Small intestine (tissue), 7 donors: Measurements from ENCODE around the gene TMEM135. TPM values are rescaled to one million over a fixed set of nuclear protein-coding genes. Genes with fewer than 3 reads are reported as not detected.

ENCODE experiments used
- DNase-seq, 2 donors: peaks; one replicate each; pipeline versions ENCODE4 v3.0.0 to v3.0.0-alpha.2; 2013
- FAIRE-seq: peaks from 2 replicates; lab custom pipeline; 2012; peaks lifted over from hg19 to GRCh38; lab: Jason Lieb, UNC
- H3K27ac ChIP-seq, 3 donors: one replicate each; pipeline ENCODE4 v1.5.1; 2013; ENCODE audit warnings: low read length in 2 of 3, mild to moderate bottlenecking in 2 of 3, control low read depth in 1 of 3, inconsistent platforms in 1 of 3, low read depth in 1 of 3, moderate library complexity in 1 of 3
- H3K27me3 ChIP-seq, 3 donors: one replicate each; pipeline ENCODE4 v1.6.1; 2013; ENCODE audit warnings: low read length in 3 of 3, inconsistent platforms in 1 of 3; ENCODE audit not compliant: control insufficient read depth in 3 of 3, insufficient read depth in 3 of 3
- H3K36me3 ChIP-seq, 3 donors: one replicate each; pipeline ENCODE4 v1.6.1; 2013; ENCODE audit warnings: low read length in 3 of 3, inconsistent platforms in 1 of 3, low read depth in 1 of 3, mild to moderate bottlenecking in 1 of 3, moderate library complexity in 1 of 3; ENCODE audit not compliant: control insufficient read depth in 3 of 3, insufficient read depth in 2 of 3
- H3K4me1 ChIP-seq, 3 donors: one replicate each; pipeline ENCODE4 v1.6.1; 2013; ENCODE audit warnings: low read length in 2 of 3, inconsistent platforms in 1 of 3, low read depth in 1 of 3, mild to moderate bottlenecking in 1 of 3, moderate library complexity in 1 of 3; ENCODE audit not compliant: control insufficient read depth in 3 of 3, insufficient read depth in 2 of 3
- H3K4me3 ChIP-seq, 3 donors: one replicate each; pipeline ENCODE4 v1.5.1; 2013; ENCODE audit warnings: low read length in 3 of 3, control low read depth in 1 of 3, inconsistent platforms in 1 of 3, low read depth in 1 of 3, mild to moderate bottlenecking in 1 of 3, moderate library complexity in 1 of 3
- H3K9me3 ChIP-seq, 2 donors: one replicate each; pipeline ENCODE4 v1.6.1; 2013; ENCODE audit warnings: low read depth in 1 of 2, low read length in 1 of 2; ENCODE audit not compliant: control insufficient read depth in 2 of 2, insufficient read depth in 1 of 2
- WGBS, 3 donors: extraction: QIAGEN DNeasy Blood & Tissue Kit; methylation state at CpG; one replicate each; pipeline ENCODE4 v1.1.7; 2013; 5-methylcytosine and 5-hydroxymethylcytosine counted together
- polyA plus RNA-seq, 4 donors: library from polyadenylated mRNA; stranded (reverse) in 3 of 4; unstranded in 1 of 4; fragments of 200-250 nt in 3 of 4; fragments of 120-200 nt in 1 of 4; gene quantifications; one replicate each; pipeline versions ENCODE4 v1.2.1 to v1.2.3, GENCODE V29; 2013
- donor health status: healthy with polysubstance abuse.
- donor health status: control.
- donor health status: control.
- donor health status: Bipolar disorder and iron deficiency.
- donor health status: healthy.

Gene TMEM135
- polyA plus RNA-seq, 4 donors, result 11.3 to 22.6 (median 14.1) TPM

DNA sequence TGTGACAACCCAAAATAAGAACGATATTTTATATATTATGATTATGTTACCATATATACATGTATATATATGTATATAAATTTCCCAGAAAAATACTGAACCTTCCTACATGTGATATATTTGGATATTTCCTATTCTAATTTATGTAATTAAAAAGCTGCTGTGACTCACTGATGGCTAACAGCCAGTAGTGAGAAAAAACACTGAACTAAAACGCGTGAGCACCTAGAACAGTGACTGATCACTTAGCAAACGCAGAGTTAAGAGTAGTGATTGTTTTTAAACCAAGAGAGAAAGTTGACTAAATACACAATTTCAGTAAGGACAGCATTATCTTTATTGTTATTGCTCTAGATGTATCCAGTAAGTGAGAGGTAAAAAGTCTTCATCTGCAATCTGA is 213.8 kb downstream of the TMEM135 start:
- Histone ChIP-seq H3K9me3 (peaks cover 0 to 4% of the 10 kb centered on the region in 2 donors), H3K27me3 (no peaks in the 10 kb centered on the region), H3K4me1 (no peaks in the 10 kb centered on the region), H3K4me3 (no peak overlapping the region), H3K36me3 (no peaks in the 10 kb centered on the region), H3K27ac (no peak overlapping the region)
- WGBS, 3 donors, result 85 to 95% (median 92%) methylated on average over 4 of the region's 4 CpGs
- FAIRE-seq, result no peak
- DNase-seq, result no peak

DNA sequence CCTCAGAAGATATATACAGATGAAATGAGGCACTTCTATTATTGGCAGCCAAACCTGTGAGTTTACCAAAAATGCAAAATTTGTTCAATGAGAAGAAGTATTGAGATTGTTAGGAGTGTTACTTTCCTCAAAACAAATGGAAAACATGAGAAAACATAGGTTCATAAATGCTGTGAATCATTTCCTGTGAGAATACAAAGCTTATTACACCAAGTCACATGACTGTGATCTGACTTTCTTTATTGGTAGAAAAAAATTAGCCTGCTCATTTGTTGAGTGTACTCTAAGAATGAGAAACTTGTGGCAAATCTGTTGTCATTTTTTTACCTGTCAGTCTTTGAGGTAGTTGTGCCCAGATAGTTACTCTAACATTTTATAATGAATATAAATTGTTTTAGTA is 215.1 kb downstream of the TMEM135 start:
- Histone ChIP-seq H3K36me3 (no peaks in the 10 kb centered on the region), H3K9me3 (no peaks in the 10 kb centered on the region), H3K4me1 (no peaks in the 10 kb centered on the region), H3K4me3 (no peak overlapping the region), H3K27me3 (no peaks in the 10 kb centered on the region), H3K27ac (no peak overlapping the region)
- no peak for DNase-seq
- no peak for FAIRE-seq

DNA sequence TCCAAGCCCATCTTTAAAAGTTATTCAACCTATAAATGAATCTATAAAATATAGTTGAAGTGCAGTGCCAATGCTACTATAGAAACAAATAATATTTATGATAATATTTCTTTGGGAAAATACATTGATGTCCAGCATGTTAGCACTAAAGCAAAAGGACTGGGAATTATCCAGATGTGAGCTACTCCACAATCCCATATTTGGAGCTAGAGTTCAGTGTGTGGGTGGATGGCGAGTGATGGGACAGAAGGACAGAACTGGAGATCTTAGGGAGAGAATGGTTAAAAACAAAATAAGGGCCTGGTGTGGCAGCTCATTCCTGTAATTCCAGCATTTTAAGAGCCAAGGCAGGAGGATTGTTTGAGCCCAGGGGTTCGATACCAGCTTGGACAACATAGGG is 216.8 kb downstream of the TMEM135 start:
- no peak for DNase-seq
- Histone ChIP-seq H3K27ac (no peak overlapping the region), H3K36me3 (no peaks in the 10 kb centered on the region), H3K4me1 (no peaks in the 10 kb centered on the region), H3K27me3 (no peaks in the 10 kb centered on the region), H3K4me3 (no peak overlapping the region), H3K9me3 (no peaks in the 10 kb centered on the region)
- WGBS, 3 donors, result 84 to 100% (median 88%) methylated on average over 2 of the region's 2 CpGs
- FAIRE-seq, result no peak

DNA sequence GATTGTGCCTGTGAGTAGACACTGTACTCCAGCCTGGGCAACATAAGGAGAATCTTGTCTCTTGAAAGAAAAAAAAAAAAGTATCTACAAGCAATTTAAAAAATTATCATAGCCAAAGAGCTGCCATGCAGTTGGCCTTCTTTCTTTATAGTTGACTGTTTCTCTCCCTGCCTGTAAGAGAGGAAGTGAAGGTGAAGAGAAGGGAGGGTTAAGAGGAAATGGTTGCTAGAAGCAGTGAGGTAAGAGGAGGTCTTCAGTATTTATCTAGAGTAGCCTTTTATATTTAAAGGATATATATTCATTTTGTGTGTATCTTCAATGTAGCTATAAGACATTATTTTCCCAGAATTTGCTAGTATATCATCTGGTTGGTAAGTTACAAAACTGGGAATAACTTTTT is 217.9 kb downstream of the TMEM135 start:
- no peak for FAIRE-seq

DNA sequence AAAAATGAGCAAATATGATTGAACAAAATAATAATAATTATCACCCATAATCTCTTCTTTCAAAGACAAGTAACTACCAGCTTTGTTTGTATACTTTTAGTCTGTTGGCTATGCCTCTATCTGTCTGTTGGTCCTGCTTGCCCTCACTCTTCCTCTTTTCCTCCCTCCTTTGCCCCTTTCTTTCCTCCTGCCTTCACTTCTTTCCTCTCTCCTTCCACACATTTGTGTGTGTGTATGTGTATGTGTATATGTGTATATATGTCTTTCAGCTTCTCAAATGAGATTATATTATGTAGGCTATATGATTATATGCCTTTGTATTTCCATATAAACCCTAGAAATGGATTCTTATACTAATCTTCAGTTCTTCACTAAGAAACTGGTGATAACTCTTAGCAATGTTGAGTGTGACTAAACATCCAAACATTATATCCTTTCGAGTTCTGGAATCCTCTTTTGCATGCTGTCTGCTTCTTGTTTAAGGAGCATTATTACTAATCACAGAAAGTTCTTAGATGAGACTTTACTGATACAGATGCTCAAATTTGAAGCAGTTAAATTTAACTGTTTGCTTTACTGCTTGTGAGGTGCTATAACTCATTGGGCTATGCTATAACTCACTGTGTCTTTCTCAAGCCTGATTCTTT is 219.1 kb downstream of the TMEM135 start:
- DNase-seq (no peak), FAIRE-seq (no peak)
- Histone ChIP-seq H3K36me3 (peaks cover 0 to 2% (median 0%) of the 10 kb centered on the region in 3 donors), H3K4me1 (no peaks in the 10 kb centered on the region), H3K27me3 (no peaks in the 10 kb centered on the region), H3K9me3 (no peaks in the 10 kb centered on the region), H3K27ac (no peak overlapping the region), H3K4me3 (no peak overlapping the region)
- 65 to 95% (median 86%) methylated on average over 1 of the region's 1 CpG for WGBS, 3 donors

More for the DNA sequence above, 217.9 kb downstream of the TMEM135 start:
- no peaks in the 10 kb centered on the region for H3K9me3 ChIP-seq
- no peak overlapping the region for H3K4me3 ChIP-seq
- no peaks in the 10 kb centered on the region for H3K27me3 ChIP-seq
- H3K36me3 ChIP-seq, result no peaks in the 10 kb centered on the region
- no peak for DNase-seq
- H3K27ac ChIP-seq, result no peak overlapping the region
- H3K4me1 ChIP-seq, result no peaks in the 10 kb centered on the region

DNA sequence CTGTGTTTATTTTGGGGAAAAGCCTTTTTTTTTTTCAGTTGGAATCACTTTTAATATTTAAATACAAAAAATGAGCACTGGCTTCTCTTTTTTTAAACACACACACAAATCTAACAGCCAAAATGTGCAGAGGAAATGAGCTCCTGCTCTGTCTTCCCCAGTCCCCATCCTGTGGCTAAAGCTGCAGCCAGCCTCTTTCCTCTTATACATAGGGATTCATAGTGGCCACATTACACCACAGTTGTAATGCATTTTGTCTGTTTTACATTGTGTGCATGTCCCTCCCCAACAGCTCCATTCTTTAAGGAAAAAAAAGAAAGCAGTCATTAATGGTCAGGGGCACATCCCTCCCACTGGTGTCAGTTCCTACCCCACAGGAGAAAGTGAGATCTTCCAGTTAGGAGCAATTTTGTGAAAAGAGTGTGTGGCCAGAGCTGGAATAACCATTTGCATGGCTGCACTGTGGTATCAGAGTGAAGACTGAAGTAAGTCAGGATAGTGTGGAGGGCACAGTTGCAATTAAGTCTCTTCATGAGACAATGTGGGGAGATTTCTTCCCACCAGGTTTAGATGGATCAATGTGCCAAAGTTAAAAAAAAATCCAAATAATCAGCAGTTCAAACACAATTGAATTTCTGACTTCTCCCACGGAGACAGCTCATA is 220.6 kb downstream of the TMEM135 start:
- H3K4me3 ChIP-seq, result no peak overlapping the region
- no peak overlapping the region for H3K27ac ChIP-seq
- H3K36me3 ChIP-seq, result peaks cover 0 to 2% (median 0%) of the 10 kb centered on the region in 3 donors
- DNase-seq (no peak), FAIRE-seq (no peak)
- no peaks in the 10 kb centered on the region for H3K4me1 ChIP-seq
- WGBS, 3 donors, result 53 to 74% (median 64%) methylated on average over 1 of the region's 1 CpG
- H3K9me3 ChIP-seq, result no peaks in the 10 kb centered on the region
- H3K27me3 ChIP-seq, result no peaks in the 10 kb centered on the region

DNA sequence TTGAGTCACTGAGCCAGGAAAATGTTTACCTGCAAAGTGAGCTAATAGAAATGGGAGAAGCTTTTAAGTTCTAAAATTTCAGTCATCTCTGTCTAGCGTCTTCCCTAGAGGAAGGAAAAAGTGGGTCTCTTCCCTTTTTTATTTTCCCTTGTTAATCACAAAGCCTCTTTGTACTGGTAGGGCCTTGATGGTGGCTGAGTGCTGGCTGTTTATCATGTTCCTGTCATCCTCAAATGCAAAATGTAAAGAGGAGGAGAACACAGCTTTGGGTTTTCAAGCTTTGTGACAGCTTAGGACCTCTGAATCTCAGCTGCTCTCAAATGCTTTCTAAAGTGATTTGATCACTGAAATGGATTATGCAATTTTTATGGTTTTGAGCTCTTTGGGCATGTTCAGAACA is 222.0 kb downstream of the TMEM135 start:
- DNase-seq (no peak), FAIRE-seq (no peak)
- Histone ChIP-seq H3K9me3 (no peaks in the 10 kb centered on the region), H3K27me3 (no peaks in the 10 kb centered on the region), H3K4me1 (no peaks in the 10 kb centered on the region), H3K4me3 (no peak overlapping the region), H3K27ac (no peak overlapping the region), H3K36me3 (peaks cover 0 to 2% (median 0%) of the 10 kb centered on the region in 3 donors)
- 70 to 95% (median 89%) methylated on average over 1 of the region's 1 CpG for whole genome bisulfite sequencing, 3 donors

DNA sequence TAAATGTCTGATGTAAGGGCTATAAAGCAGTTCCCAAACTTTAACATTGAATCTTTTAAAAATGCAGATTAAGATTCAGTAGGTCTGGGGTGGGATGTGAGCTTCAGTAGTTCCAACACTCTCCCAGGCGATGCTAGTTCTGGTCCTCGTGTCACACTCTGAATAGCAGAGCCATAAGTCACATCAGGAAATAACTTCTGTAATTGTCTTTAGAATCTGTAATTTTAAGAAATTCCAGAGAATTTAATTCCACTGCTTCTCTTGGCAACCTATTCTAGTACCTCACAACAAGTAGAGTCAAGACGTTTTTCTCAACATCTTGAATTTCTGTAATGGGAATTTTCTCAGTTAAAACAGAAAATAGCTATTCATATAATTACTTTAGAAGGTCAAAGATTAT is 223.1 kb downstream of the TMEM135 start:
- 57 to 83% (median 66%) methylated on average over 3 of the region's 3 CpGs for WGBS, 3 donors
- H3K27me3 ChIP-seq, result no peaks in the 10 kb centered on the region
- peaks cover 0 to 2% (median 0%) of the 10 kb centered on the region in 3 donors for H3K36me3 ChIP-seq
- H3K27ac ChIP-seq, result no peak overlapping the region
- FAIRE-seq (no peak), DNase-seq (no peak)
- no peak overlapping the region for H3K4me3 ChIP-seq
- no peaks in the 10 kb centered on the region for H3K9me3 ChIP-seq
- H3K4me1 ChIP-seq, result no peaks in the 10 kb centered on the region
